Cardiac fibroblast (primary cell): ENCODE measurements around the gene PPM1L.
"Not testable (repeated sequence)": the region's sequence is repeated elsewhere in the genome, so short reads cannot be mapped to it uniquely, and the experiment has no call there.

Experiments used
- DNase-seq, 2 donors: peaks; one replicate each; pipeline versions ENCODE4 v3.0.0 to v3.0.0-alpha.2; 2010; ENCODE audit warnings: low read depth in 2 of 2
- H3K4me3 ChIP-seq, 2 donors: replicated peaks in 1 of 2; 1 replicate in 1 of 2; 2 replicates in 1 of 2; pipeline ENCODE4 v1.5.1; 2011; ENCODE audit warnings: low read depth in 2 of 2, low read length in 2 of 2, mild to moderate bottlenecking in 2 of 2, moderate library complexity in 1 of 2
- TF ChIP-seq, protein P1 (sequence below): IDR thresholded peaks from one replicate; pipeline ENCODE4 v1.5.1; 2011; ENCODE audit warnings: low read depth, mild to moderate bottlenecking, low read length, inconsistent platforms

Gene PPM1L

DNA sequence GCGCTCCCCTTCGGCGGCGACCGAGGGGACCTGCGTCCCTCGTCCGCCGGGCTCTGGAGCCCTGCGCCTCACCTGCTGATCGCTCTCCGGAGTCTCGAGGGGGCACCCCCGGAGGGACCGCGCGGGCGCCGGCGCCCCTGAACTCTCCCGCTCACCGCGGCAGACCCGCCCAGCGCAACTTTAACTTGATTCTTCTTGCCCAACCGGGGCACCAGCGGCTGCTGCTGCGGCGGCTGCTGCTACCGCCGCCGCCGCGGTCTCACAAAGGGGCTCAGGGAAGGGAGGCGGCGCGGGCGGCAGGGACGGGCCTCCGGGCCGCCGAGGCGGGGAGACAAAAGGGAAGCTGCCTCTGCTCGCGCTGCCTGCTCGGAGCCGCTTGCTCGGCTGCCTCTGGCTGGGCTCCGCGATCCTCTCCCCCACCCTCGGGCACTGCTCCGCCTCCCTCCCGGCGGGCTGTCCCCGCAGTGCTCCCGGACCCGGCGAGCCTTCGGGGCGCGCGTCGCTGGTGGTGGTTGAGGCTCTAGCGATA, at the start of gene PPM1L:
Gene PPM1L, plus strand, starts transcription at position 456 of the 529 bp plus-strand sequence.
- peak; percentile 40 to 44 for DNase-seq
- TF ChIP-seq, protein P1, sequence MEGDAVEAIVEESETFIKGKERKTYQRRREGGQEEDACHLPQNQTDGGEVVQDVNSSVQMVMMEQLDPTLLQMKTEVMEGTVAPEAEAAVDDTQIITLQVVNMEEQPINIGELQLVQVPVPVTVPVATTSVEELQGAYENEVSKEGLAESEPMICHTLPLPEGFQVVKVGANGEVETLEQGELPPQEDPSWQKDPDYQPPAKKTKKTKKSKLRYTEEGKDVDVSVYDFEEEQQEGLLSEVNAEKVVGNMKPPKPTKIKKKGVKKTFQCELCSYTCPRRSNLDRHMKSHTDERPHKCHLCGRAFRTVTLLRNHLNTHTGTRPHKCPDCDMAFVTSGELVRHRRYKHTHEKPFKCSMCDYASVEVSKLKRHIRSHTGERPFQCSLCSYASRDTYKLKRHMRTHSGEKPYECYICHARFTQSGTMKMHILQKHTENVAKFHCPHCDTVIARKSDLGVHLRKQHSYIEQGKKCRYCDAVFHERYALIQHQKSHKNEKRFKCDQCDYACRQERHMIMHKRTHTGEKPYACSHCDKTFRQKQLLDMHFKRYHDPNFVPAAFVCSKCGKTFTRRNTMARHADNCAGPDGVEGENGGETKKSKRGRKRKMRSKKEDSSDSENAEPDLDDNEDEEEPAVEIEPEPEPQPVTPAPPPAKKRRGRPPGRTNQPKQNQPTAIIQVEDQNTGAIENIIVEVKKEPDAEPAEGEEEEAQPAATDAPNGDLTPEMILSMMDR: no peak
- H3K4me3 ChIP-seq: peak within 1 kb of the TSS; percentile 70 to 74

DNA sequence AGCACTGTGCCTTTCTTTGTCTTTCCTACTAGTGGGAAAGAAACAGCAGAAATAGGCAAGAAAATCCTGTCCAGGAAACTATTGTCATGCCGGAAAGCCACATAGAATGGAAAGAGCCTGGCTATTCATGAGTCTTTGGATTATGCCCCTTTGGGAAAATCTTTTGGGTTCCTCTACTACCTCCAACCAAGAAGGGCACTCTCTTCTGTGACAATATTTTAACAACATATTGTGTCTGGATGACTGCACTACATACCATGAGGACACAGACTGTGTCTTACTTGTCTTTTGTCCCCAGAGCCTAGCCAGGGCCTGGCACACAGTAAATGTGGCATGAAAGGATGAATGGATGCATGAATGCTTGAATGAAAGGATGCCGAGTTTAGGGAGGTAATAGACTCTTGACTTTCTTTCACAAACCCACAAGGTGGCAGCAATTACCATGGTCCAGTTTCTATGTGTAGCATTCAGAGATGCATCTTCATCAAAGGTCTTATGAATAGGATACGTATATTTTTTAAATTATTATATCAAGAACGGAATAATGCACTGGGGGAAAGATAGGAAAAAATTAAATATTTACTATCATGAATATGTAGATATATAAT, 48.7 kb upstream of the PPM1L start:
- TF ChIP-seq, protein P1: peak; percentile 52
- H3K4me3 ChIP-seq: no peak overlapping the region
- DNase-seq: peak; percentile 71 to 78

DNA sequence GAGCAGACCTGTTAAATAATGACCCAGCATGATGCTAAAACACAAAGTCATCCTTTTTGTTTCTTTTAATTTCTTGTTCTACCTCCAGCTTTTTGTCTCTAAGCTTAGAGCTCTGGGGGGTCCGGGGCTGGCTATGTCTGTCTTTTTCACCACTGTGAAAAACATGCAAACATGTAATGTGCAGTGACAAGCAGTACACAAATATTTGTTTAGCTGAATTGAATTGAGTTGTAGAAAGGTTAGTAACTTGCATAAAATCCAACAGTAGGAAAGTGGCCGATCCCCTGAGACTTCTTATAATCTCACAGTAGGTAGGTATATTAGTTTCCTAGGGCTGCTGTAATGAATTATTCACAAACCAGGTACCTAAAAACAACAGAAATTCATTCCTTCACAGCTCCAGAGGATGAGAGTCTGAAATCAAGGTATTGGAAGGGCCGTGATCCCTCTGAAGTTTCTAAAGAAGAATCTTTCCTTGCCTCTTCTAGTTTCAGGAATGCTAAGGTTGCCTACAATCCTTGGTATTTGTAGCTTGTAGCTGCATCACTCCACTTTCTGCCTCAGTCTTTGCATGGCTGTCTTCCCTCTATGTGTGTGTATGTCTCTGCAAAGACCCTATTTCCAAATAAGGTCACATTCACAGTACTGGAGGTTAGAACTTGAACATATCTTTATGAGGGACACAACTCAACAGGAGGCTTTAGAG, 46.4 kb upstream of the PPM1L start:
- DNase-seq: no peak
- TF ChIP-seq, protein P1: no peak
- H3K4me3 ChIP-seq: no peak overlapping the region

DNA sequence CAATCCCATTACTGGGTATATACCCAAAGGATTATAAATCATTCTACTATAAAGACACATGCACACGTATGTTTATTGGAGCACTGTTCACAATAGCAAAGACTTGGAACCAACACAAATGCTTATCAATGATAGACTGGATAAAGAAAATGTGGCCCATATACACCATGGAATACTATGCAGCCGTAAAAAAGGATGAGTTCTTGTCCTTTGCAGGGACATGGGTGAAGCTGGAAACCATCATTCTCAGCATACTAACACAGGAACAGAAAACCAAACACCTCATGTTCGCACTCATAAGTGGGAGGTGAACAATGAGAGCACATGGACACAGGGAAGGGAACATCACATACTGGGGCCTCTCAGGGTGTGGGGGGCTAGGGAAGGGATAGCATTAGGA, 42.9 kb upstream of the PPM1L start:
- not testable (repeated sequence) for DNase-seq, H3K4me3 ChIP-seq

DNA sequence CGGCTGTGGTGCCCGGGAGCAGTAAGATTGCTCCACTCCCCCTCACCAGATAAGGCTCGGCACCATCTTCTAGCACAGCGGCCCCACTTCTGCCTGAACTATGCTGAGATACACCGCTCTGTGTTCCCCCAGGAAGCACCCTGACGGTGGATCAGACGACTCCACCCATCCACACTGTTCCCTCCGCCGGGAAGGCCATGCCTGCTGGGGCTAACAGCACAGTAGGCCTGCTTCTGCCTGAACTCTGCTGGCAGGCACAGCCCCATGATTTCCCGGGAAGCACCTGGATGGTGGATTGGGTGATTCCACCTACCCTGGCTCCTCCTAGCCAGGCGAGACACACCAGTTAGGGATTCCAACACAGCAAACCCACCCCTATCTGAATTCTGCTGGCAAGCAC, 36.3 kb upstream of the PPM1L start:
- TF ChIP-seq, protein P1: no peak
- H3K4me3 ChIP-seq: no peak overlapping the region
- DNase-seq: no peak

DNA sequence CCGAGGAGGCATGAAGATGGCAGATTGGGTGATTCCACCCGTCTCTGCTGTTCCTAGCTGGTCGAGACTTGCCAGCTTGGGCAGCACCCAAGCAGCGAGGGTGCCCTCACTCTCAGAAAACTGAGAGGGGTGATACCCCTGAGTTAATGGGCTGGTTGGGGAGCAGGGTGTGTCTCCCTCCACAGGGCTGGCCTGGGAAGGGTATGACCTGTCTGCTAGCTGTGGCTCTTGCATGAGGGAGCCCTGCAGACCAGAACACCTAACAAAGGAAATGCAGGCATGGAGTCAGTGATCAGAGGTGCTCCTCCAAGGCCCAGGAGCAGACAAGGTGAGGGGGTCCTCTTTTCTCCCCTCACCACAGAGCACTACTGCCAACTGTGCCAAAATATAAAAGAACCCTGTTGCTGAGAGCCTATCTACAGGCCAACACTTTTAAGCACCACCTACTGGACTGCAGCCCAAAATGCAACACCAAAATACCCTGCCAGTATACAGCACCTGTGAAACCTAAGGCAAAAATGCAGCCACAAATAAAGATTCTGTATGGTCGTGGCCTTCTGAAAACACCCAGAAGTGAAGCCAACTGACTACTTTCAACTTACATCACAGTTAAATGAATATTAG, 35.8 kb upstream of the PPM1L start:
- no peak for DNase-seq
- TF ChIP-seq, protein P1: no peak
- H3K4me3 ChIP-seq: no peak overlapping the region

DNA sequence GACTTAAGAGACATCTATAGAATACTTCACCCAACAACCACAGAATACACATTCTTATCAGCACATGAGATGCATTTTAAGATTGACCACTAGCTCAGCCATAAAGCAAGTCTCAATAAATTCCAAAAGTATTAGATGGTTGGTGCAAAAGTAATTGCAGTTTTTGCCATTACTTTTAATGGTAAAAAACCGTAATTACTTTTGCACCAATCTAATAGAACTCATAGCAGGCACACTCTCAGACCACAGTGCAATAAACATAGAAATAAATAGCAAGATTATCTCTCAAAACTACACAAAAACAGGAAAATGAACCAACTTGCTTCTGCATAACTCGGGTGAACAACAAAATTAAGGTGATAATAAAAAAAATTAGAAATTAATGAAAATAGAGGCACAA, 33.7 kb upstream of the PPM1L start:
- no peak for DNase-seq
- TF ChIP-seq, protein P1: no peak
- H3K4me3 ChIP-seq: no peak overlapping the region
